DMS 273 (cell line): Measurements from ENCODE around the gene DNAJC4.
"Not testable (repeated sequence)": the region's sequence is repeated elsewhere in the genome, so short reads cannot be mapped to it uniquely, and the experiment has no call there.

ENCODE experiments used
- DNase-seq: peaks from one replicate; lab custom pipeline; 2025; ENCODE audit not compliant: unreplicated experiment; lab: John Stamatoyannopoulos, UW

DNAJC4 gene

GRCh38 chr11:64244966-64245365, 14.6 kb downstream of the DNAJC4 start:
- DNase-seq: no peak

- peak; percentile 66 for DNase-seq
These were observed 15.1 kb downstream of the DNAJC4 start for GRCh38 chr11:64245401-64245796.

GRCh38 chr11:64245797-64246620, 15.7 kb downstream of the DNAJC4 start:
- DNase-seq: peak; percentile 78

- not testable (repeated sequence) for DNase-seq
These were observed 16.2 kb downstream of the DNAJC4 start for GRCh38 chr11:64246621-64246870.

- DNase-seq: peak; percentile 94
These were observed 16.8 kb downstream of the DNAJC4 start, which contains the start of gene PPP1R14B for GRCh38 chr11:64246871-64247728. Gene PPP1R14B (minus strand): TSS chr11:64246943. CDS start chr11:64246673, 270 bp downstream.

- DNase-seq: no peak
These were observed 17.6 kb downstream of the DNAJC4 start for GRCh38 chr11:64247729-64248531.

GRCh38 chr11:64248578-64248977, 18.2 kb downstream of the DNAJC4 start:
- DNase-seq: no peak

GRCh38 chr11:64249038-64249437, 18.7 kb downstream of the DNAJC4 start:
- DNase-seq: no peak

GRCh38 chr11:64249563-64250414, 19.4 kb downstream of the DNAJC4 start:
- DNase-seq: no peak

GRCh38 chr11:64250415-64251015, 20.2 kb downstream of the DNAJC4 start:
- peak; percentile 57 for DNase-seq

- DNase-seq: peak; percentile 75
These were observed 20.8 kb downstream of the DNAJC4 start, which contains the start of gene PLCB3 for GRCh38 chr11:64251016-64251752. Gene PLCB3 (plus strand): TSS chr11:64251530. CDS start chr11:64251650, 120 bp downstream.

GRCh38 chr11:64251753-64252002, 21.3 kb downstream of the DNAJC4 start:
- no peak for DNase-seq

- no peak for DNase-seq
These were observed 21.9 kb downstream of the DNAJC4 start for GRCh38 chr11:64252003-64252872.

GRCh38 chr11:64253043-64253442, 22.7 kb downstream of the DNAJC4 start:
- no peak for DNase-seq

GRCh38 chr11:64253481-64253880, 23.1 kb downstream of the DNAJC4 start:
- no peak for DNase-seq

GRCh38 chr11:64254326-64254725, 24.0 kb downstream of the DNAJC4 start:
- DNase-seq: no peak

- DNase-seq: no peak
These were observed 25.1 kb downstream of the DNAJC4 start for GRCh38 chr11:64255135-64256128.
